Trophoblast cell (in vitro differentiated cells and primary cell): Measurements from ENCODE around the gene ERMP1.

ENCODE experiments used
- DNase-seq, 2 donors: peaks; one replicate each; pipeline ENCODE4 v3.0.0-alpha.2; 2016
- H2AFZ ChIP-seq: 2 replicates; pipeline ENCODE4 v1.6.1; 2013; ENCODE audit warnings: low read length, moderate library complexity, mild to moderate bottlenecking; ENCODE audit not compliant: insufficient read depth, poor library complexity
- H2AK5ac ChIP-seq: 2 replicates; pipeline ENCODE4 v1.6.1; 2013; ENCODE audit warnings: mild to moderate bottlenecking, low read length
- H2BK120ac ChIP-seq: 2 replicates; pipeline ENCODE4 v1.6.1; 2013; ENCODE audit warnings: low read length, mild to moderate bottlenecking, moderate library complexity; ENCODE audit not compliant: insufficient read depth, poor library complexity
- H2BK12ac ChIP-seq: 2 replicates; pipeline ENCODE4 v1.6.1; 2013; ENCODE audit warnings: mild to moderate bottlenecking, low read length, moderate library complexity
- H2BK5ac ChIP-seq: 2 replicates; pipeline ENCODE4 v1.6.1; 2013; ENCODE audit warnings: low read length, low read depth, moderate library complexity, mild to moderate bottlenecking; ENCODE audit not compliant: poor library complexity
- H3K14ac ChIP-seq: 2 replicates; pipeline ENCODE4 v1.6.1; 2013; ENCODE audit warnings: mild to moderate bottlenecking, low read length
- H3K18ac ChIP-seq: 2 replicates; pipeline ENCODE4 v1.6.1; 2013; ENCODE audit warnings: mild to moderate bottlenecking, low read length
- H3K23ac ChIP-seq: 2 replicates; pipeline ENCODE4 v1.6.1; 2013; ENCODE audit warnings: low read length
- H3K27ac ChIP-seq: 2 replicates; pipeline ENCODE4 v1.5.1; 2013; ENCODE audit warnings: low read depth, mild to moderate bottlenecking, inconsistent platforms, low read length, moderate library complexity
- H3K27me3 ChIP-seq: 2 replicates; pipeline ENCODE4 v1.6.1; 2013; ENCODE audit warnings: inconsistent platforms, mild to moderate bottlenecking, low read length, moderate library complexity; ENCODE audit not compliant: insufficient read depth
- H3K36me3 ChIP-seq, 2 experiments: 1 replicate in 1 of 2; 2 replicates in 1 of 2; pipeline ENCODE4 v1.6.1; 2013; ENCODE audit warnings: low read length in 2 of 2, mild to moderate bottlenecking in 2 of 2, moderate library complexity in 1 of 2; ENCODE audit not compliant: insufficient read depth in 2 of 2, control insufficient read depth in 1 of 2
- H3K4ac ChIP-seq: 2 replicates; pipeline ENCODE4 v1.6.1; 2013; ENCODE audit warnings: low read depth, mild to moderate bottlenecking, low read length, moderate library complexity
- H3K4me1 ChIP-seq, 2 experiments: 1 replicate in 1 of 2; 2 replicates in 1 of 2; pipeline ENCODE4 v1.6.1; 2013; ENCODE audit warnings: low read length in 2 of 2, mild to moderate bottlenecking in 2 of 2, moderate library complexity in 1 of 2; ENCODE audit not compliant: insufficient read depth in 2 of 2, control insufficient read depth in 1 of 2
- H3K4me2 ChIP-seq: 2 replicates; pipeline ENCODE4 v1.6.1; 2013; ENCODE audit warnings: inconsistent platforms, mild to moderate bottlenecking, low read length, moderate library complexity
- H3K4me3 ChIP-seq: 2 replicates; pipeline ENCODE4 v1.5.1; 2013; ENCODE audit warnings: mild to moderate bottlenecking, low read depth, low read length, inconsistent platforms
- H3K79me1 ChIP-seq: one replicate; pipeline ENCODE4 v1.6.1; 2013; ENCODE audit warnings: low read length
- H3K79me2 ChIP-seq: 2 replicates; pipeline ENCODE4 v1.6.1; 2013; ENCODE audit warnings: low read length, mild to moderate bottlenecking; ENCODE audit not compliant: control insufficient read depth, insufficient read depth, poor library complexity
- H3K9ac ChIP-seq: 2 replicates; pipeline ENCODE4 v1.6.1; 2013; ENCODE audit warnings: mild to moderate bottlenecking, low read length
- H3K9me3 ChIP-seq: 2 replicates; pipeline ENCODE4 v1.6.1; 2013; ENCODE audit warnings: low read depth, mild to moderate bottlenecking, control low read depth, inconsistent platforms, low read length; ENCODE audit not compliant: insufficient read depth
- H4K12ac ChIP-seq: 2 replicates; pipeline ENCODE4 v1.6.1; 2013; ENCODE audit warnings: low read depth, mild to moderate bottlenecking, low read length, moderate library complexity
- H4K8ac ChIP-seq: 2 replicates; pipeline ENCODE4 v1.6.1; 2013; ENCODE audit warnings: low read depth, mild to moderate bottlenecking, low read length, moderate library complexity
- H4K91ac ChIP-seq: one replicate; pipeline ENCODE4 v1.6.1; 2013; ENCODE audit warnings: low read depth, mild to moderate bottlenecking, low read length, moderate library complexity
- WGBS: extraction: QIAGEN DNeasy Blood & Tissue Kit; methylation state at CpG from one replicate; pipeline ENCODE4 v1.1.7; 2013; ENCODE audit warnings: missing lambda C conversion rate; ENCODE audit not compliant: insufficient read length, insufficient coverage; ENCODE audit errors: extremely low coverage; 5-methylcytosine and 5-hydroxymethylcytosine counted together

Gene ERMP1

DNA sequence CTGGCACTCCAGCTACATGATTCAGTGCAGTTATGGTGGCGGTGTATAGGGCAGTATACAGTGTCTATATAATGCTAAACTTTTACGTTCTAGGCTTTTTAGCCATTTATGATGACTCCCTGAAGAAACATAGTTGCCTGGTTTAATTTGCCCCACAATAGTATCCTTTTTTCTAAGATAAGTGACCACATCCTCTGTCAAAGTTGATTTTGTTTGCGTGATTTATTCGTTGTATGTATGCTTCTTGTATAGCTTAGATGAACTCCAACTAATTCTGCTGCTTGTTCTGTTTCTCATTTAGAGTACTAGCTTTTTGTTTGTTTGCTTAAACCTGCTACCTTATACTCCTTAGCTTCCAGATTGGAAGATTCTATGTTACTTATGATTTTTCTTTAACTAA is 83.6 kb downstream of the ERMP1 start:
- no CpG with 5 or more reads among the region's 4 CpGs for WGBS
- H4K12ac ChIP-seq: no peak overlapping the region

GRCh38 chr9:5748438-5748837 is 84.5 kb downstream of the ERMP1 start:
- no peak for DNase-seq
- Histone ChIP-seq H3K27ac (no peak overlapping the region), H3K4me3 (no peak overlapping the region), H3K27me3 (no peaks in the 10 kb centered on the region), H3K79me2 (no peaks in the 10 kb centered on the region), H3K4me1 (no peaks in the 10 kb centered on the region), H3K9ac (no peak overlapping the region), H2BK12ac (no peak overlapping the region), H3K79me1 (no peaks in the 10 kb centered on the region), H3K18ac (no peak overlapping the region), H3K36me3 (peaks cover 6 to 8% of the 10 kb centered on the region in 2 experiments), H3K9me3 (no peaks in the 10 kb centered on the region), H3K4ac (no peak overlapping the region), H3K14ac (no peak overlapping the region), H4K12ac (no peak overlapping the region), H2AFZ (no peak overlapping the region), H3K4me2 (no peak overlapping the region), H2BK120ac (no peak overlapping the region), H4K8ac (no peak overlapping the region), H2AK5ac (no peak overlapping the region), H3K23ac (no peak overlapping the region), H4K91ac (no peak overlapping the region), H2BK5ac (no peak overlapping the region)
- WGBS: no CpG with 5 or more reads among the region's 1 CpG

More for the DNA sequence above, 83.6 kb downstream of the ERMP1 start:
- DNase-seq: no peak
- Histone ChIP-seq H3K4me3 (no peak overlapping the region), H4K91ac (no peak overlapping the region), H3K36me3 (peaks cover 5 to 7% of the 10 kb centered on the region in 2 experiments), H2BK120ac (no peak overlapping the region), H3K9ac (no peak overlapping the region), H3K79me1 (no peaks in the 10 kb centered on the region), H3K9me3 (no peaks in the 10 kb centered on the region), H2AFZ (no peak overlapping the region), H3K27me3 (no peaks in the 10 kb centered on the region), H3K23ac (no peak overlapping the region), H3K4ac (no peak overlapping the region), H3K27ac (no peak overlapping the region), H3K18ac (no peak overlapping the region), H3K4me2 (no peak overlapping the region), H3K4me1 (no peaks in the 10 kb centered on the region), H3K14ac (no peak overlapping the region), H2BK12ac (no peak overlapping the region), H4K8ac (no peak overlapping the region), H2BK5ac (no peak overlapping the region), H3K79me2 (no peaks in the 10 kb centered on the region), H2AK5ac (no peak overlapping the region)

DNA sequence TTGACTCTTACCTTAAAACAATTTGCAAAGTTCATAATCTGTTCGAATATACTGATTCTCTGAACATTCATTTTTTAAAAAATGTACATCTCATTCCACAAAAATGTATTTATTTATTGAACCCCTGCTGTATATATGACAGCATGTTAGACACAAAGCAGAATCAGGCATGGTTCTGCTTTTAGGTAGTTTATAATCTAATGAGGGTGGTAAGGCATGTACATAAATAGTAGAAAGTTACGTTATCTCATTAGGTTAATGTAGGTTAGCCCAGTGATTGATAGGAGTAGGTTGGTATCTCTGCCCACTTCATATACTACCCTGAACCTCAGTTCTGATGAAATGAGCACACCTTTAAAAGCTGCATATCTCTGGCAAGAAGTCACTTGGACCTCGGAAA is 89.8 kb downstream of the ERMP1 start:
- Histone ChIP-seq H3K27me3 (no peaks in the 10 kb centered on the region), H3K18ac (no peak overlapping the region), H3K27ac (no peak overlapping the region), H3K79me1 (no peaks in the 10 kb centered on the region), H2BK5ac (no peak overlapping the region), H2AK5ac (no peak overlapping the region), H3K9me3 (no peaks in the 10 kb centered on the region), H3K14ac (no peak overlapping the region), H3K4me3 (no peak overlapping the region), H2AFZ (no peak overlapping the region), H3K4me1 (no peaks in the 10 kb centered on the region), H3K9ac (no peak overlapping the region), H4K91ac (no peak overlapping the region), H3K23ac (no peak overlapping the region), H3K79me2 (no peaks in the 10 kb centered on the region), H3K4ac (no peak overlapping the region), H4K8ac (no peak overlapping the region), H2BK12ac (no peak overlapping the region), H3K4me2 (no peak overlapping the region), H3K36me3 (peaks cover 4 to 10% of the 10 kb centered on the region in 2 experiments), H2BK120ac (no peak overlapping the region), H4K12ac (no peak overlapping the region)
- DNase-seq: no peak
- no CpG with 5 or more reads among the region's 3 CpGs for WGBS

- Histone ChIP-seq H3K79me2 (no peaks in the 10 kb centered on the region), H4K12ac (no peak overlapping the region), H3K9me3 (no peaks in the 10 kb centered on the region), H2AK5ac (no peak overlapping the region), H3K27ac (no peak overlapping the region), H2BK5ac (no peak overlapping the region), H3K4me1 (no peaks in the 10 kb centered on the region), H3K36me3 (peaks cover 7 to 8% of the 10 kb centered on the region in 2 experiments), H3K4me3 (no peak overlapping the region), H3K18ac (no peak overlapping the region), H3K23ac (no peak overlapping the region), H3K27me3 (no peaks in the 10 kb centered on the region), H4K8ac (no peak overlapping the region), H4K91ac (no peak overlapping the region), H2BK120ac (no peak overlapping the region), H3K79me1 (no peaks in the 10 kb centered on the region), H3K9ac (no peak overlapping the region), H3K4me2 (no peak overlapping the region), H3K4ac (no peak overlapping the region), H2BK12ac (no peak overlapping the region), H3K14ac (no peak overlapping the region), H2AFZ (no peak overlapping the region)
- no peak for DNase-seq
- no CpG with 5 or more reads among the region's 2 CpGs for WGBS
Measured at GRCh38 chr9:5736563-5737346, 96.2 kb downstream of the ERMP1 start.
